CD14-positive monocyte (primary cell): ENCODE measurements around the gene NRSN2. TPM values are rescaled to one million over a fixed set of nuclear protein-coding genes. Genes with fewer than 3 reads are reported as not detected.

Experiments
- DNase-seq, 3 donors: peaks; one replicate each; pipeline ENCODE4 v3.0.0-alpha.2; 2011 to 2022
- H2AFZ ChIP-seq: 2 replicates; pipeline ENCODE4 v1.6.0; 2012; ENCODE audit warnings: mild to moderate bottlenecking, low read depth, low read length, inconsistent platforms; ENCODE audit not compliant: insufficient read depth, poor library complexity, severe bottlenecking
- H3K27ac ChIP-seq, 2 donors: 1 replicate in 1 of 2; 2 replicates in 1 of 2; pipeline ENCODE4 v1.5.1; 2012 to 2013; ENCODE audit warnings: low read length in 2 of 2, control low read depth in 1 of 2, inconsistent platforms in 1 of 2, low read depth in 1 of 2, mild to moderate bottlenecking in 1 of 2
- H3K27me3 ChIP-seq, 2 donors: one replicate each; pipeline versions ENCODE4 v1.6.0 to v1.6.1; 2011 to 2013; ENCODE audit warnings: low read length in 2 of 2; ENCODE audit not compliant: control insufficient read depth in 2 of 2, insufficient read depth in 2 of 2
- H3K36me3 ChIP-seq, 2 donors: replicated peaks in 1 of 2; 1 replicate in 1 of 2; 2 replicates in 1 of 2; pipeline versions ENCODE4 v1.5.1 to v1.6.1; 2012 to 2013; ENCODE audit warnings: low read length in 2 of 2, control low read depth in 1 of 2, inconsistent platforms in 1 of 2, mild to moderate bottlenecking in 1 of 2; ENCODE audit not compliant: insufficient read depth in 2 of 2, control insufficient read depth in 1 of 2
- H3K4me1 ChIP-seq, 2 donors: 1 replicate in 1 of 2; 2 replicates in 1 of 2; pipeline versions ENCODE4 v1.5.1 to v1.6.1; 2012 to 2013; ENCODE audit warnings: low read length in 2 of 2, control low read depth in 1 of 2, inconsistent platforms in 1 of 2, mild to moderate bottlenecking in 1 of 2, moderate library complexity in 1 of 2; ENCODE audit not compliant: insufficient read depth in 2 of 2, control insufficient read depth in 1 of 2
- H3K4me2 ChIP-seq: replicated peaks from 2 replicates; pipeline ENCODE3; 2012; ENCODE audit warnings: low read length, moderate library complexity, mild to moderate bottlenecking; ENCODE audit not compliant: poor library complexity, severe bottlenecking; ENCODE audit errors: extremely low read depth
- H3K4me3 ChIP-seq, 3 experiments: fragments of 200-600 bp in 1 of 3; sonication (generic) in 1 of 3; replicated peaks in 1 of 3; 1 replicate in 2 of 3; 2 replicates in 1 of 3; pipeline ENCODE4 v1.5.1; 2011 to 2013; ENCODE audit warnings: low read length in 3 of 3, mild to moderate bottlenecking in 3 of 3, control low read depth in 2 of 3, low read depth in 2 of 3, inconsistent platforms in 1 of 3, moderate library complexity in 1 of 3
- H3K79me2 ChIP-seq: 2 replicates; pipeline ENCODE4 v1.6.0; 2012; ENCODE audit warnings: mild to moderate bottlenecking, control low read depth, inconsistent platforms, low read length, moderate library complexity; ENCODE audit not compliant: insufficient read depth
- H3K9ac ChIP-seq: 2 replicates; pipeline ENCODE4 v1.6.0; 2017; ENCODE audit warnings: low read length, mild to moderate bottlenecking; ENCODE audit not compliant: insufficient read depth, poor library complexity, severe bottlenecking
- H3K9me3 ChIP-seq, 2 donors: replicated peaks in 1 of 2; 1 replicate in 1 of 2; 2 replicates in 1 of 2; pipeline versions ENCODE4 v1.5.1 to v1.6.1; 2012 to 2013; ENCODE audit warnings: low read length in 2 of 2, control low read depth in 1 of 2; ENCODE audit not compliant: control insufficient read depth in 1 of 2, insufficient read depth in 1 of 2
- H4K20me1 ChIP-seq: 2 replicates; pipeline ENCODE4 v1.6.0; 2012; ENCODE audit warnings: mild to moderate bottlenecking, low read length, control low read depth, moderate library complexity; ENCODE audit not compliant: insufficient read depth
- H3K27ac Mint-ChIP-seq, 7 donors: one replicate each; pipeline ENCODE4 v1.8.0; 2020; ENCODE audit warnings: mild to moderate bottlenecking in 7 of 7, mixed read lengths in 7 of 7, moderate library complexity in 6 of 7, inconsistent platforms in 2 of 7
- H3K27me3 Mint-ChIP-seq, 3 donors: one replicate each; pipeline ENCODE4 v1.8.0; 2021 to 2022; ENCODE audit warnings: low read depth in 3 of 3, mild to moderate bottlenecking in 3 of 3, mixed read lengths in 3 of 3, moderate library complexity in 3 of 3, inconsistent platforms in 1 of 3
- H3K36me3 Mint-ChIP-seq, 2 donors: one replicate each; pipeline ENCODE4 v1.8.0; 2020; ENCODE audit warnings: mixed read lengths in 2 of 2, inconsistent platforms in 1 of 2, mild to moderate bottlenecking in 1 of 2
- H3K4me1 Mint-ChIP-seq: one replicate; pipeline ENCODE4 v1.8.0; 2020; ENCODE audit warnings: mild to moderate bottlenecking, mixed read lengths
- H3K4me3 Mint-ChIP-seq, 2 donors: one replicate each; pipeline ENCODE4 v1.8.0; 2020; ENCODE audit warnings: mild to moderate bottlenecking in 2 of 2, mixed read lengths in 2 of 2, moderate library complexity in 1 of 2
- H3K9me3 Mint-ChIP-seq, 7 donors: one replicate each; pipeline ENCODE4 v1.8.0; 2020 to 2022; ENCODE audit warnings: mixed read lengths in 7 of 7, mild to moderate bottlenecking in 6 of 7, moderate library complexity in 6 of 7, inconsistent platforms in 2 of 7
- WGBS: methylation state at CpG from one replicate; pipeline ENCODE4 v1.1.5; 2013; ENCODE audit warnings: missing lambda C conversion rate; ENCODE audit not compliant: insufficient coverage; 5-methylcytosine and 5-hydroxymethylcytosine counted together
- intact Hi-C, 2 donors: fragments of 100-400 bp; cut with micrococcal nuclease; formaldehyde crosslinking; loops; one replicate each; pipeline versions ENCODE4 v1.15.0 to v1.15.1; 2023
- polyA plus RNA-seq, 3 donors: library from polyadenylated mRNA; depleted of rRNA in 1 of 3; unstranded in 2 of 3; stranded (reverse) in 1 of 3; fragments of 300-500 nt in 2 of 3; fragments of >200 nt in 1 of 3; fragmentation: Illumina TruSeq in 2 of 3; gene quantifications; 1 replicate in 2 of 3; 2 replicates in 1 of 3; pipeline ENCODE4 v1.2.3, GENCODE V29; 2012 to 2021
- TF ChIP-seq, protein P1 (sequence below): fragments of 200-600 bp; IDR thresholded peaks from one replicate; pipeline ENCODE4 v1.8.0; 2022; ENCODE audit warnings: antibody characterized with exemption, mild to moderate bottlenecking

NRSN2 gene
- polyA plus RNA-seq, 3 donors: 0.09 to 0.73 (median 0.56) TPM

DNA sequence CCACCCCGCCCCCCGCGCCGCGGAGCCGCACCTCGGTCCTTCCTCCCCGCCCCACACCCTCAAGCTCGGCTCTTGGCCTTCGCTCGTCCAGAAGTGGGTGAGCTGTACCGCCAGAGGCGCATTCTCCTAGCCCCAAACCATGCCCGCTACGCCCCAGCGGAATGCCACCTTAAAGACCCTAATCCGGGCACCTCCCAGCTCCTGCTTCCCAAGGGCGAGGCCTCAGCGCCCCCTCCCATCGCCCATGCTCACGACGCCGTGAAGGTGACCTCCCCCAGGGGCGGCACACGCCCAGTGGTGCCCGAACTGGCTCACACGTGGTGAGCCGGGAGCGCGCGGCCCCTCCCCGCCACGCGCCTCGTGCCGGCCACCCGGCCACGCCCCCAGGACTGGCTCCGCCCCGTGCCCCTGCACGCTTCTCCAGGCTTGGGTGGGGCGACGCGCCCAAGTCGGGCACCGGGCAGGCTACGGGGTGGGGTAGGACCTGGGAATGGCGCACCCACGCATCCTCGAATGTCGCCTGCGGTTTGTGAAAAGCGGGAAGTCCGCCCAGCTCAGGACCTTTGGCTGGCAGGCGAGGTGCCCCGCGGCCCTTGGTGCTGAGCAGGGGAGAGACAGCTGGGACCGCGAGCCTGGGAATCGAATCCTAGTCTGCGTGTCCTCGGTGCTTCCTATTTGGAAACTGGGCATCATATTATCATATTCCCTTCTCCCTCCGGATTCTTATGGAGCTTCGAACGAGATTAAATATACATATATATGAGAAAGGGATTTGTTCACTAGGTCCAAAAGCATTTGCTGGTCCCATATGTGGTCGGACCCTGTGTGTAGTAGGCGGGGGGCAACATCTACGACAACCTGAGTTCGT lies 22.5 kb upstream of the NRSN2 start:
- Histone ChIP-seq H3K27me3 (peaks cover 4 to 13% of the 10 kb centered on the region in 2 donors), H2AFZ (peak overlapping the region; percentile 79), H3K79me2 (no peaks in the 10 kb centered on the region), H3K27ac (peak overlapping the region; percentile 31 to 38), H3K36me3 (no peaks in the 10 kb centered on the region), H3K9me3 (no peaks in the 10 kb centered on the region), H3K4me2 (peak overlapping the region; percentile 100), H3K4me1 (peaks cover 31 to 38% of the 10 kb centered on the region in 2 donors), H3K4me3 (peak overlapping the region; percentile 57 to 90 (median 58)), H4K20me1 (no peaks in the 10 kb centered on the region), H3K9ac (no peak overlapping the region)
- TF ChIP-seq, protein P1, sequence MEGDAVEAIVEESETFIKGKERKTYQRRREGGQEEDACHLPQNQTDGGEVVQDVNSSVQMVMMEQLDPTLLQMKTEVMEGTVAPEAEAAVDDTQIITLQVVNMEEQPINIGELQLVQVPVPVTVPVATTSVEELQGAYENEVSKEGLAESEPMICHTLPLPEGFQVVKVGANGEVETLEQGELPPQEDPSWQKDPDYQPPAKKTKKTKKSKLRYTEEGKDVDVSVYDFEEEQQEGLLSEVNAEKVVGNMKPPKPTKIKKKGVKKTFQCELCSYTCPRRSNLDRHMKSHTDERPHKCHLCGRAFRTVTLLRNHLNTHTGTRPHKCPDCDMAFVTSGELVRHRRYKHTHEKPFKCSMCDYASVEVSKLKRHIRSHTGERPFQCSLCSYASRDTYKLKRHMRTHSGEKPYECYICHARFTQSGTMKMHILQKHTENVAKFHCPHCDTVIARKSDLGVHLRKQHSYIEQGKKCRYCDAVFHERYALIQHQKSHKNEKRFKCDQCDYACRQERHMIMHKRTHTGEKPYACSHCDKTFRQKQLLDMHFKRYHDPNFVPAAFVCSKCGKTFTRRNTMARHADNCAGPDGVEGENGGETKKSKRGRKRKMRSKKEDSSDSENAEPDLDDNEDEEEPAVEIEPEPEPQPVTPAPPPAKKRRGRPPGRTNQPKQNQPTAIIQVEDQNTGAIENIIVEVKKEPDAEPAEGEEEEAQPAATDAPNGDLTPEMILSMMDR: peak; percentile 24
- peak overlapping the region; percentile 84 to 87 for H3K4me3 Mint-ChIP-seq
- H3K4me1 Mint-ChIP-seq: peaks cover 31% of the 10 kb centered on the region
- 0% methylated on average over 46 of the region's 69 CpGs for WGBS
- H3K36me3 Mint-ChIP-seq: no peaks in the 10 kb centered on the region
- H3K9me3 Mint-ChIP-seq: peaks cover 0 to 6% (median 0%) of the 10 kb centered on the region in 7 donors
- peaks cover 10 to 26% (median 18%) of the 10 kb centered on the region in 3 donors for H3K27me3 Mint-ChIP-seq
- intact Hi-C loops: no loop called here
- peak overlapping the region in 6 of 7 donors; percentile 53 to 87 (median 83) for H3K27ac Mint-ChIP-seq
- peak; percentile 68 to 69 (median 69) for DNase-seq

DNA sequence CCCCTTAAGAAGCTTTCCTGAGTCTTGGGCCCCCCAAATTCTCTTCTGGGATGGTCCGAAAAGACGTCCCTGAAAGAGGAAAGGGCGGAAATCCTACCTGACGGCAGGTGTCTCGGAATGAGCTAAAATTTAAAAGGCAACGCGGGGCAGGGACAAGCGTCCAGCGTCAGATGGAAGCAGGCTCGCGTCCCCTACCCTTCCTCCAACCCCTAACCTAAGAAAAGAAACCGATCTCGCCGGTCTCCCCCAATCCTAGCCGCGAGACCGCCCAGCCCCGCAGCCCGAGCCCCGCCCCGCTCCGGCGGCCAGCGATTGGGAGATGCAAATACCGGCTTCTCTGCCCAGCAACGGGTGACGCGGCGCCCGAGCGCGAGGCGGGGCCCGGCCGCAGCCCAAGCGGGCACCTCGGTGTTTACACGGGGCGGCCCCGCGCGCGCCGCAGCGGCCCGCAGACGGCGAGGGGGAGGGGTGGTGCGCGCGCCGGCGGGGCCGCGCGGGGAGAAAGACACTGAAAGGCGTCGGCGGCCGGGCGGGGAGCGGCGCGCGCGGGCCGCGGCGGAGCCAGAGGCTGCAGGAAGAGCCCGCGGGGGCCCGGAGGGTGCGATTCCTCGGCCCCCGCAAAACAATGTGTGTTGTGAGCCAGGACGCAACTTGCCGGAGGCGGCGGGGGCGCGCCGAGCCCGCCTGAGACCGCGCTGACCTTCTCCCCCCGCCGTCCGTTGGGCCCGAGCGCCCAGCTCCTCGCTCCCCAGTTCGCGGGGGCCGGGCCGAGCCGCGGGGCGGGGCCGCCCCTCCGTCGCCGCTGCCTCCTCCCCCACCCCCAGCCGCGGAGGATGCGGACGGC lies 21.6 kb upstream of the NRSN2 start, which contains the start of gene SOX12:
TSS of gene SOX12 (plus strand) at position 508 of the 844 bp plus-strand sequence. CDS start 373 bp downstream, outside the sequence.
- TF ChIP-seq, protein P1: no peak
- H3K36me3 ChIP-seq: no peaks in the 10 kb centered on the region
- H3K27me3 Mint-ChIP-seq: peaks cover 10 to 26% (median 18%) of the 10 kb centered on the region in 3 donors
- H3K27ac Mint-ChIP-seq: peak within 1 kb of the TSS in 6 of 7 donors; percentile 53 to 87 (median 83)
- intact Hi-C loops: no loop called here
- no peaks in the 10 kb centered on the region for H4K20me1 ChIP-seq
- H3K9ac ChIP-seq: peak within 1 kb of the TSS; percentile 36
- DNase-seq: peak; percentile 82 to 87 (median 84)
- H3K27ac ChIP-seq: peak within 1 kb of the TSS; percentile 31 to 38
- peak within 1 kb of the TSS; percentile 83 for H2AFZ ChIP-seq
- H3K4me2 ChIP-seq: peak within 1 kb of the TSS; percentile 100
- peaks cover 38 to 46% of the 10 kb centered on the region in 2 donors for H3K4me1 ChIP-seq
- no peaks in the 10 kb centered on the region for H3K9me3 ChIP-seq
- no peaks in the 10 kb centered on the region for H3K36me3 Mint-ChIP-seq
- H3K4me3 Mint-ChIP-seq: peak within 1 kb of the TSS; percentile 84 to 89
- H3K4me1 Mint-ChIP-seq: peaks cover 38% of the 10 kb centered on the region
- peaks cover 4 to 13% of the 10 kb centered on the region in 2 donors for H3K27me3 ChIP-seq
- no peaks in the 10 kb centered on the region for H3K79me2 ChIP-seq
- H3K4me3 ChIP-seq: peak within 1 kb of the TSS; percentile 57 to 90 (median 64)
- H3K9me3 Mint-ChIP-seq: peaks cover 0 to 6% (median 0%) of the 10 kb centered on the region in 7 donors
- under 1% methylated on average over 106 of the region's 106 CpGs for WGBS
